Liver (tissue), 3 donors: Measurements from ENCODE around the gene CUBN.

Source experiments
- ATF3 ChIP-seq: IDR thresholded peaks from 2 replicates; pipeline ENCODE4 v1.6.1; 2016; ENCODE audit warnings: antibody characterized with exemption
- CTCF ChIP-seq: fragments of 150-350 bp; IDR thresholded peaks from 2 replicates; pipeline ENCODE4 v1.5.1; 2017; ENCODE audit warnings: improper control_type of control experiment, low read depth, low read length; ENCODE audit not compliant: missing input control
- GABPA ChIP-seq, 2 donors: IDR thresholded peaks in 1 of 2; conservative IDR thresholded peaks in 1 of 2; 2 replicates each; pipeline ENCODE4 v1.6.1; 2016; ENCODE audit warnings: antibody characterized with exemption in 2 of 2, mild to moderate bottlenecking in 1 of 2, moderate library complexity in 1 of 2
- HNF4A ChIP-seq, 2 donors: conservative IDR thresholded peaks; 2 replicates each; pipeline ENCODE4 v1.6.1; 2016; ENCODE audit warnings: antibody characterized with exemption in 2 of 2, mild to moderate bottlenecking in 2 of 2
- JUND ChIP-seq, 2 donors: IDR thresholded peaks; 2 replicates each; pipeline ENCODE4 v1.6.1; 2016; ENCODE audit warnings: antibody characterized with exemption in 2 of 2
- MAX ChIP-seq: IDR thresholded peaks from 2 replicates; pipeline ENCODE4 v1.6.1; 2016; ENCODE audit warnings: antibody characterized with exemption
- NR2F2 ChIP-seq: IDR thresholded peaks from 2 replicates; pipeline ENCODE4 v1.6.1; 2016; ENCODE audit warnings: antibody characterized with exemption
- RAD21 ChIP-seq, 2 donors: IDR thresholded peaks; 2 replicates each; pipeline ENCODE4 v1.6.1; 2016; ENCODE audit warnings: antibody characterized with exemption in 2 of 2, mild to moderate bottlenecking in 2 of 2
- REST ChIP-seq: IDR thresholded peaks from 2 replicates; pipeline ENCODE4 v1.6.1; 2016; ENCODE audit warnings: antibody characterized with exemption, mild to moderate bottlenecking
- RXRA ChIP-seq, 2 donors: IDR thresholded peaks; 2 replicates each; pipeline ENCODE4 v1.6.1; 2017 to 2018; ENCODE audit warnings: antibody characterized with exemption in 2 of 2, mild to moderate bottlenecking in 1 of 2
- SP1 ChIP-seq: IDR thresholded peaks from 2 replicates; pipeline ENCODE4 v1.6.1; 2018; ENCODE audit warnings: antibody characterized with exemption, mild to moderate bottlenecking
- TAF1 ChIP-seq: conservative IDR thresholded peaks from 2 replicates; pipeline ENCODE4 v1.6.1; 2016; ENCODE audit warnings: antibody characterized with exemption, mild to moderate bottlenecking
- YY1 ChIP-seq: IDR thresholded peaks from 2 replicates; pipeline ENCODE4 v1.6.1; 2016; ENCODE audit warnings: antibody characterized with exemption, mild to moderate bottlenecking
- ZBTB33 ChIP-seq: IDR thresholded peaks from 2 replicates; pipeline ENCODE4 v1.6.1; 2016; ENCODE audit warnings: antibody characterized with exemption
- donor health status: healthy.
- donor health status: healthy.

- TF ChIP-seq CTCF (no peak), RAD21 (IDR thresholded peaks at IDR 0.05) (no peak), SP1 (no peak), GABPA (IDR thresholded peaks at IDR 0.05 in 1 of 2, conservative IDR thresholded peaks at IDR 0.05 in 1 of 2) (no peak), MAX (no peak), JUND (IDR thresholded peaks at IDR 0.05) (no peak), NR2F2 (no peak), YY1 (no peak), REST (no peak), RXRA (IDR thresholded peaks at IDR 0.05) (no peak), ATF3 (no peak), ZBTB33 (no peak), TAF1 (no peak), HNF4A (conservative IDR thresholded peaks at IDR 0.05) (no peak)
These were observed 340.4 kb downstream of the CUBN start for GRCh38 chr10:16789261-16789660.
